ENCODE results near the gene HHAT. TPM values are rescaled to one million over a fixed set of nuclear protein-coding genes. Genes with fewer than 3 reads are reported as not detected.

HHAT gene
- total RNA-seq, 1 donor from 2014 or later: 14.7 TPM

- H3K4me3 Mint-ChIP-seq (ENCODE audit: low read depth): no peak overlapping the region
- peaks cover 3% of the 10 kb centered on the region for H3K36me3 Mint-ChIP-seq (ENCODE audit: insufficient read depth)
- H3K27me3 Mint-ChIP-seq: no peaks in the 10 kb centered on the region
- no peak overlapping the region for H3K27ac Mint-ChIP-seq
- no peak for TF ChIP-seq CTCF (IDR thresholded peaks at IDR 0.05; ENCODE audit: unreplicated experiment)
- DNase-seq (ENCODE audit: low spot score, unreplicated experiment): no peak
- H3K4me1 Mint-ChIP-seq (ENCODE audit: low read depth): no peaks in the 10 kb centered on the region
- H3K9me3 Mint-ChIP-seq (ENCODE audit: low read depth): no peaks in the 10 kb centered on the region
Observed at GRCh38 chr1:210476730-210477129, 148.0 kb downstream of the HHAT start.

GRCh38 chr1:210477328-210477924 lies 148.7 kb downstream of the HHAT start:
- no peaks in the 10 kb centered on the region for H3K27me3 Mint-ChIP-seq
- H3K4me1 Mint-ChIP-seq (ENCODE audit: low read depth): no peaks in the 10 kb centered on the region
- no peak overlapping the region for H3K27ac Mint-ChIP-seq
- H3K4me3 Mint-ChIP-seq (ENCODE audit: low read depth): no peak overlapping the region
- TF ChIP-seq CTCF (IDR thresholded peaks at IDR 0.05; ENCODE audit: unreplicated experiment): no peak
- H3K9me3 Mint-ChIP-seq (ENCODE audit: low read depth): no peaks in the 10 kb centered on the region
- no peak for DNase-seq (ENCODE audit: low spot score, unreplicated experiment)
- peaks cover 3% of the 10 kb centered on the region for H3K36me3 Mint-ChIP-seq (ENCODE audit: insufficient read depth)

GRCh38 chr1:210478820-210479219 lies 150.1 kb downstream of the HHAT start:
- no peak for TF ChIP-seq CTCF (IDR thresholded peaks at IDR 0.05; ENCODE audit: unreplicated experiment)
- Mint-ChIP-seq H3K27me3 (no peaks in the 10 kb centered on the region), H3K4me1 (ENCODE audit: low read depth) (no peaks in the 10 kb centered on the region), H3K36me3 (ENCODE audit: insufficient read depth) (peaks cover 3% of the 10 kb centered on the region), H3K27ac (no peak overlapping the region), H3K9me3 (ENCODE audit: low read depth) (no peaks in the 10 kb centered on the region), H3K4me3 (ENCODE audit: low read depth) (no peak overlapping the region)
- no peak for DNase-seq (ENCODE audit: low spot score, unreplicated experiment)

GRCh38 chr1:210482491-210482890 lies 153.8 kb downstream of the HHAT start:
- Mint-ChIP-seq H3K36me3 (ENCODE audit: insufficient read depth) (peaks cover 4% of the 10 kb centered on the region), H3K9me3 (ENCODE audit: low read depth) (no peaks in the 10 kb centered on the region), H3K27ac (no peak overlapping the region), H3K4me1 (ENCODE audit: low read depth) (no peaks in the 10 kb centered on the region), H3K27me3 (no peaks in the 10 kb centered on the region), H3K4me3 (ENCODE audit: low read depth) (no peak overlapping the region)
- DNase-seq (ENCODE audit: low spot score, unreplicated experiment): no peak
- no peak for TF ChIP-seq CTCF (IDR thresholded peaks at IDR 0.05; ENCODE audit: unreplicated experiment)

- H3K27me3 Mint-ChIP-seq: no peaks in the 10 kb centered on the region
- peak overlapping the region; percentile 14 for H3K27ac Mint-ChIP-seq
- H3K9me3 Mint-ChIP-seq (ENCODE audit: low read depth): no peaks in the 10 kb centered on the region
- no peak for DNase-seq (ENCODE audit: low spot score, unreplicated experiment)
- peaks cover 3% of the 10 kb centered on the region for H3K36me3 Mint-ChIP-seq (ENCODE audit: insufficient read depth)
- TF ChIP-seq CTCF (IDR thresholded peaks at IDR 0.05; ENCODE audit: unreplicated experiment): no peak
- H3K4me3 Mint-ChIP-seq (ENCODE audit: low read depth): no peak overlapping the region
- no peaks in the 10 kb centered on the region for H3K4me1 Mint-ChIP-seq (ENCODE audit: low read depth)
Observed at GRCh38 chr1:210482945-210483617, 154.4 kb downstream of the HHAT start.
